Measurements from ENCODE around the gene FRAS1. TPM values are rescaled to one million over a fixed set of nuclear protein-coding genes. Genes with fewer than 3 reads are reported as not detected.

Gene FRAS1
- total RNA-seq, 2 experiments from 2014 or later = not detected

GRCh38 chr4:78360466-78360865 is 303.3 kb downstream of the FRAS1 start:
- H3K4me1 Mint-ChIP-seq (ENCODE audit: low read depth) = no peaks in the 10 kb centered on the region
- H3K36me3 ChIP-seq (ENCODE audit: insufficient read depth, low read length) = no peaks in the 10 kb centered on the region
- peaks cover 40% of the 10 kb centered on the region for H3K27me3 Mint-ChIP-seq
- no peak overlapping the region for H3K4me3 ChIP-seq (ENCODE audit: low read length)
- no peaks in the 10 kb centered on the region for H3K4me1 ChIP-seq (ENCODE audit: insufficient read depth, low read length)
- ATAC-seq (ENCODE audit: poor library complexity) (no peak), DNase-seq (no peak)
- H3K36me3 Mint-ChIP-seq (ENCODE audit: low read depth) = no peaks in the 10 kb centered on the region
- peaks cover 2 to 5% of the 10 kb centered on the region in 2 experiments for H3K27me3 ChIP-seq (ENCODE audit: control insufficient read depth in 1 of 2, insufficient read depth in 2 of 2, low read length in 2 of 2)
- H3K27ac ChIP-seq (ENCODE audit: low read depth in 1 of 2, low read length in 2 of 2) = no peak overlapping the region
- ChIA-PET POLR2A (no interaction called here), CTCF (no interaction called here)
- no peak overlapping the region for H3K4me3 Mint-ChIP-seq
- peaks cover 0 to 3% of the 10 kb centered on the region in 2 experiments for H3K9me3 ChIP-seq (ENCODE audit: control insufficient read depth in 1 of 2, insufficient read depth in 1 of 2, low read length in 2 of 2)
- no peaks in the 10 kb centered on the region for H3K9me3 Mint-ChIP-seq
- TF ChIP-seq, protein P1, sequence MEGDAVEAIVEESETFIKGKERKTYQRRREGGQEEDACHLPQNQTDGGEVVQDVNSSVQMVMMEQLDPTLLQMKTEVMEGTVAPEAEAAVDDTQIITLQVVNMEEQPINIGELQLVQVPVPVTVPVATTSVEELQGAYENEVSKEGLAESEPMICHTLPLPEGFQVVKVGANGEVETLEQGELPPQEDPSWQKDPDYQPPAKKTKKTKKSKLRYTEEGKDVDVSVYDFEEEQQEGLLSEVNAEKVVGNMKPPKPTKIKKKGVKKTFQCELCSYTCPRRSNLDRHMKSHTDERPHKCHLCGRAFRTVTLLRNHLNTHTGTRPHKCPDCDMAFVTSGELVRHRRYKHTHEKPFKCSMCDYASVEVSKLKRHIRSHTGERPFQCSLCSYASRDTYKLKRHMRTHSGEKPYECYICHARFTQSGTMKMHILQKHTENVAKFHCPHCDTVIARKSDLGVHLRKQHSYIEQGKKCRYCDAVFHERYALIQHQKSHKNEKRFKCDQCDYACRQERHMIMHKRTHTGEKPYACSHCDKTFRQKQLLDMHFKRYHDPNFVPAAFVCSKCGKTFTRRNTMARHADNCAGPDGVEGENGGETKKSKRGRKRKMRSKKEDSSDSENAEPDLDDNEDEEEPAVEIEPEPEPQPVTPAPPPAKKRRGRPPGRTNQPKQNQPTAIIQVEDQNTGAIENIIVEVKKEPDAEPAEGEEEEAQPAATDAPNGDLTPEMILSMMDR (IDR thresholded peaks at IDR 0.05) = no peak
- intact Hi-C loops (cut with DNase I, micrococcal nuclease) = no loop called here
- H3K27ac Mint-ChIP-seq = no peak overlapping the region

GRCh38 chr4:78361621-78362120 is 304.5 kb downstream of the FRAS1 start:
- CTCF ChIA-PET = no interaction called here
- no peak for ATAC-seq (ENCODE audit: poor library complexity)
- Histone ChIP-seq H3K36me3 (ENCODE audit: insufficient read depth, low read length) (no peaks in the 10 kb centered on the region), H3K27ac (ENCODE audit: low read depth in 1 of 2, low read length in 2 of 2) (no peak overlapping the region), H3K4me1 (ENCODE audit: insufficient read depth, low read length) (no peaks in the 10 kb centered on the region), H3K4me3 (ENCODE audit: low read length) (no peak overlapping the region), H3K9me3 (ENCODE audit: control insufficient read depth in 1 of 2, insufficient read depth in 1 of 2, low read length in 2 of 2) (peaks cover 0 to 3% of the 10 kb centered on the region in 2 experiments), H3K27me3 (ENCODE audit: control insufficient read depth in 1 of 2, insufficient read depth in 2 of 2, low read length in 2 of 2) (peaks cover 2 to 5% of the 10 kb centered on the region in 2 experiments)
- Mint-ChIP-seq H3K4me1 (ENCODE audit: low read depth) (no peaks in the 10 kb centered on the region), H3K9me3 (no peaks in the 10 kb centered on the region), H3K27ac (no peak overlapping the region), H3K4me3 (no peak overlapping the region), H3K36me3 (ENCODE audit: low read depth) (no peaks in the 10 kb centered on the region), H3K27me3 (peaks cover 34% of the 10 kb centered on the region)
- no peak for DNase-seq
- POLR2A ChIA-PET = no interaction called here
- intact Hi-C loops (cut with DNase I, micrococcal nuclease) = no loop called here
- TF ChIP-seq, protein P1 (IDR thresholded peaks at IDR 0.05) = no peak

- ChIA-PET POLR2A (no interaction called here), CTCF (no interaction called here)
- H3K36me3 Mint-ChIP-seq (ENCODE audit: low read depth) = no peaks in the 10 kb centered on the region
Observed at GRCh38 chr4:78362310-78362709, 305.2 kb downstream of the FRAS1 start.

More at GRCh38 chr4:78362310-78362709, 305.2 kb downstream of the FRAS1 start:
- H3K4me3 Mint-ChIP-seq = no peak overlapping the region
- no peaks in the 10 kb centered on the region for H3K4me1 Mint-ChIP-seq (ENCODE audit: low read depth)
- DNase-seq (no peak), ATAC-seq (ENCODE audit: poor library complexity) (no peak)
- Histone ChIP-seq H3K4me3 (ENCODE audit: low read length) (no peak overlapping the region), H3K4me1 (ENCODE audit: insufficient read depth, low read length) (no peaks in the 10 kb centered on the region), H3K9me3 (ENCODE audit: control insufficient read depth in 1 of 2, insufficient read depth in 1 of 2, low read length in 2 of 2) (peaks cover 0 to 3% of the 10 kb centered on the region in 2 experiments), H3K36me3 (ENCODE audit: insufficient read depth, low read length) (no peaks in the 10 kb centered on the region), H3K27me3 (ENCODE audit: control insufficient read depth in 1 of 2, insufficient read depth in 2 of 2, low read length in 2 of 2) (peaks cover 2 to 5% of the 10 kb centered on the region in 2 experiments), H3K27ac (ENCODE audit: low read depth in 1 of 2, low read length in 2 of 2) (no peak overlapping the region)
- TF ChIP-seq, protein P1 (IDR thresholded peaks at IDR 0.05) = no peak
- H3K9me3 Mint-ChIP-seq = no peaks in the 10 kb centered on the region
- H3K27me3 Mint-ChIP-seq = peaks cover 28% of the 10 kb centered on the region
- no peak overlapping the region for H3K27ac Mint-ChIP-seq
- intact Hi-C loops (cut with DNase I, micrococcal nuclease) = no loop called here

Data from CD4-positive, alpha-beta T cell (primary cell).